ENCODE data around the gene SPATA32.
A peak's percentile ranks its signal among the peaks of the same experiment; 100 is the strongest.

SPATA32 gene

GRCh38 chr17:45293413-45294211, 31.7 kb upstream of the SPATA32 start:
- DNase-seq = peak; percentile 14

- no peak for DNase-seq
Observed at GRCh38 chr17:45292696-45293412, 31.0 kb upstream of the SPATA32 start.

- no peak for DNase-seq
Observed at GRCh38 chr17:45291171-45291805, 29.4 kb upstream of the SPATA32 start.

- DNase-seq = no peak
Observed at GRCh38 chr17:45290269-45290765, 28.4 kb upstream of the SPATA32 start.

GRCh38 chr17:45289301-45290268, 27.7 kb upstream of the SPATA32 start:
- no peak for DNase-seq

GRCh38 chr17:45288825-45289224, 26.9 kb upstream of the SPATA32 start:
- DNase-seq = no peak

- DNase-seq = no peak
Observed at GRCh38 chr17:45287526-45288500, 25.9 kb upstream of the SPATA32 start.

- DNase-seq = no peak
Observed at GRCh38 chr17:45286286-45286685, 24.4 kb upstream of the SPATA32 start.

- DNase-seq = peak; percentile 42
Observed at GRCh38 chr17:45284176-45285140, 22.6 kb upstream of the SPATA32 start.

GRCh38 chr17:45283711-45284110, 21.8 kb upstream of the SPATA32 start:
- no peak for DNase-seq

- DNase-seq = no peak
Observed at GRCh38 chr17:45282683-45283644, 21.1 kb upstream of the SPATA32 start.

- DNase-seq = no peak
Observed at GRCh38 chr17:45279898-45280297, 18.0 kb upstream of the SPATA32 start.

GRCh38 chr17:45277992-45278391, 16.1 kb upstream of the SPATA32 start:
- DNase-seq = no peak

GRCh38 chr17:45277216-45277849, 15.4 kb upstream of the SPATA32 start:
- peak; percentile 81 for DNase-seq

GRCh38 chr17:45276031-45276430, 14.1 kb upstream of the SPATA32 start:
- DNase-seq = no peak

GRCh38 chr17:45274033-45274432, 12.1 kb upstream of the SPATA32 start:
- DNase-seq = no peak

GRCh38 chr17:45273551-45273957, 11.7 kb upstream of the SPATA32 start:
- no peak for DNase-seq

- no peak for DNase-seq
Observed at GRCh38 chr17:45271603-45272002, 9.7 kb upstream of the SPATA32 start.
